T-helper 1 cell treated with Interleukin-12 subunit alpha and Interleukin-12 subunit beta and Interleukin-4 antibody, amounts not matched to agents 30 μg/mL and 1 μg/mL, for 36 hours (primary cell): ENCODE results near the gene NDUFAF5.
"Not testable (repeated sequence)": the region's sequence is repeated elsewhere in the genome, so short reads cannot be mapped to it uniquely, and the experiment has no call there.

Experiments
- H3K27ac Mint-ChIP-seq: one replicate; pipeline ENCODE4 v1.8.0; 2021; ENCODE audit warnings: mild to moderate bottlenecking, mixed read lengths
- H3K27me3 Mint-ChIP-seq: one replicate; pipeline ENCODE4 v1.8.0; 2021; ENCODE audit warnings: low read depth, mixed read lengths
- H3K36me3 Mint-ChIP-seq: one replicate; pipeline ENCODE4 v1.8.0; 2021; ENCODE audit warnings: low read depth, mixed read lengths
- H3K4me1 Mint-ChIP-seq: one replicate; pipeline ENCODE4 v1.8.0; 2021; ENCODE audit warnings: low read depth, mixed read lengths
- H3K4me3 Mint-ChIP-seq: one replicate; pipeline ENCODE4 v1.8.0; 2021; ENCODE audit warnings: mild to moderate bottlenecking, moderate library complexity, mixed read lengths
- H3K9me3 Mint-ChIP-seq: one replicate; pipeline ENCODE4 v1.8.0; 2021; ENCODE audit warnings: mixed read lengths

NDUFAF5 gene, protein sequence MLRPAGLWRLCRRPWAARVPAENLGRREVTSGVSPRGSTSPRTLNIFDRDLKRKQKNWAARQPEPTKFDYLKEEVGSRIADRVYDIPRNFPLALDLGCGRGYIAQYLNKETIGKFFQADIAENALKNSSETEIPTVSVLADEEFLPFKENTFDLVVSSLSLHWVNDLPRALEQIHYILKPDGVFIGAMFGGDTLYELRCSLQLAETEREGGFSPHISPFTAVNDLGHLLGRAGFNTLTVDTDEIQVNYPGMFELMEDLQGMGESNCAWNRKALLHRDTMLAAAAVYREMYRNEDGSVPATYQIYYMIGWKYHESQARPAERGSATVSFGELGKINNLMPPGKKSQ

DNA sequence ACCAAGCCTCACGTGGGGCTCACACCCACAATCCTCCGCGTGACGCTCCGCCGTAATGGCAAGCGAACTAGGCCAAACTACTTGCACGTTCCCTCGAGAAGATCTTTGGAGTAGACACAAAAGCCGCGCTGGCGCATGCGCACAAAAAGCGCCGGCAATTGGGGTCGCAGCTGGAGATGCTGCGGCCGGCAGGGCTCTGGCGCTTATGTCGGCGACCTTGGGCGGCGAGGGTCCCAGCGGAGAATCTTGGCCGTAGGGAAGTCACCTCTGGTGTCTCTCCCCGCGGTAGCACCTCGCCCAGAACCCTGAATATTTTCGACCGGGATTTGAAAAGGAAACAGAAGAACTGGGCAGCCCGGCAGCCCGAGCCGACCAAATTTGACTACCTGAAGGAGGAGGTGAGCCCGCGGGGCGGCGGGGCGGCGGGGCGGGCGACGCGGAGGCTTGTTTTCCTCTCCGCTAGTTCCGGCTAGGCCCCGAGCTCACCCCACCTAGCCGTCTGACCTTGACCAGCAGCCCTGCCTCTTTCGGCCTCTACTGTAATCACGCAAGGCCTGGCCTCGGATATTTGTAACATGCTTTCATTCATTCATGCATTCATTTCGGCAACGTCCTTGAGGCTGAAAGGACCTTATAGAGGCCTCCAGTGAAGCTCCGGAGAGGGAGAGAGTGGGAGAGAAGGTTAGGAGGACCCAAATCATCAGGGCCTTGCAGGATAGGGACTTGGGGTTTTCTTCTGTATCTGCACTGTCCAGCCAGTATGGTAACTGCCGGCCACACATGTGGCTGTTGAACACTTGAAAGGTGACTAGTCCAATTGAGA lies at the start of gene NDUFAF5, which contains the start of gene ESF1:
TSS of gene NDUFAF5 (plus strand) at position 136 of the 823 bp plus-strand sequence. CDS start at position 177, 41 bp downstream.
TSS of gene ESF1 (minus strand) at position 27 of the 823 bp plus-strand sequence. CDS start 1,779 bp downstream, outside the sequence.
- no peaks in the 10 kb centered on the region for H3K9me3 Mint-ChIP-seq
- peak within 1 kb of the TSS; percentile 99 for H3K4me3 Mint-ChIP-seq
- H3K4me1 Mint-ChIP-seq, result peaks cover 36% of the 10 kb centered on the region

GRCh38 chr20:13735826-13736225 lies 49.0 kb upstream of the NDUFAF5 start:
- no peaks in the 10 kb centered on the region for H3K27me3 Mint-ChIP-seq
- H3K4me3 Mint-ChIP-seq, result no peak overlapping the region
- no peak overlapping the region for H3K27ac Mint-ChIP-seq
- peaks cover 6% of the 10 kb centered on the region for H3K9me3 Mint-ChIP-seq
- peaks cover 34% of the 10 kb centered on the region for H3K36me3 Mint-ChIP-seq
- no peaks in the 10 kb centered on the region for H3K4me1 Mint-ChIP-seq

More for the DNA sequence above, at the start of gene NDUFAF5, which contains the start of gene ESF1:
- Mint-ChIP-seq H3K36me3 (peaks cover 27% of the 10 kb centered on the region), H3K27ac (peak within 1 kb of the TSS; percentile 97), H3K27me3 (no peaks in the 10 kb centered on the region)

DNA sequence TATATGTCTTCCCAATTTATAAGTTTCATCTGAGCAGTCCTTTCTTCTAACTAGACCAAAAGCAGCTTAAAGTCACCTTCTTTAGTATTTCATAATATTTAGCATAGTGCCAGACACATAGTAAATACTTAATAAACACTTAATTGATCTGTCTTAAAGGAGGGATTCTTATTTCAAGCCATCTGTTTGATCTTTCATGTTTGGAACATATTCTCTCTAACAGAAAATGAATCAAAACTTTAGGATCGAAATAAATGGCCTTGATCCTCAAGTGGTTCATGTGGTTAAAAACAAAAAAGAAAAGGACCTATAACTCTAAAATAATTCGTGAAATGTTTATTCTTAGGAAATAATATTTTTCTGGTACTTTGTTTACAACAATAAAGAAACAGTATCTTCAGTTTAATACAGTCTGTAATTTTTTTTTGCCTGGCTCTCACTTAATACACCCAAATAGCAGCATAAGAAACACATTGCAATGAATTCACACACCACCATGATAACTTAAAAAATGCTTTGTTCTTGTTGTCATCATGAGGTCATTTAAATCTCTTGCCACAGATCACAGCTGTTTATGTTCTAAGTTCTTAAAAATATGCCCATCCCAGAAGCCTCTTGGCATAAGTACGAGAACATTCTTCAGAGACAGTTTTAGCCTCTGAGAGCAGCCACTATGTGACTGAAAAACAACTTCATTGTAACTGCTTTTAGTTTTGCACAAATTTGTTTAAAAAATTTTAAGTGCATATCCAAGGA lies 48.2 kb upstream of the NDUFAF5 start:
- Mint-ChIP-seq H3K4me1 (no peaks in the 10 kb centered on the region), H3K4me3 (no peak overlapping the region)

DNA sequence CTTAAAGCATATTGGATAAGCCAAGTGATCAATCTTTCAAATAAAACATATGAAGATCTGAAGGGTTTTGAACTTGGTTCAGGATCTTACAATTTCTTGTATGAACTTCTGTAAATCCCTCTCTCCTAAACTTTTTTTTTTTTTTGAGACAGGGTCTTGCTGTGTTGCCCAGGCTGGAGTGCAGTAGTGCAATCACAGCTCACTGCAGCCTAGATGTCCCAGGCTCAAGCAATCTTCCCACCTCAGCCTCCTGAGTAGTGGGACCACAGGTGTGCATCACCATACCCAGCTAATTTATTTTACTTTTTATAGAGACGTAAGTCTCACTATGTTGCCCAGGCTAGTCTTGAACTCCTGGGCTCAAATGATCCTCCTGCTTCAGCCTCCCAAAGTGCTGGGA lies 46.6 kb upstream of the NDUFAF5 start:
- Mint-ChIP-seq H3K9me3 (peaks cover 11% of the 10 kb centered on the region), H3K36me3 (peaks cover 34% of the 10 kb centered on the region)
- H3K27ac Mint-ChIP-seq, H3K4me3 Mint-ChIP-seq, H3K4me1 Mint-ChIP-seq, H3K27me3 Mint-ChIP-seq: not testable (repeated sequence)

More for the DNA sequence above, 48.2 kb upstream of the NDUFAF5 start:
- Mint-ChIP-seq H3K27ac (no peak overlapping the region), H3K9me3 (peaks cover 11% of the 10 kb centered on the region), H3K27me3 (no peaks in the 10 kb centered on the region), H3K36me3 (peaks cover 39% of the 10 kb centered on the region)

DNA sequence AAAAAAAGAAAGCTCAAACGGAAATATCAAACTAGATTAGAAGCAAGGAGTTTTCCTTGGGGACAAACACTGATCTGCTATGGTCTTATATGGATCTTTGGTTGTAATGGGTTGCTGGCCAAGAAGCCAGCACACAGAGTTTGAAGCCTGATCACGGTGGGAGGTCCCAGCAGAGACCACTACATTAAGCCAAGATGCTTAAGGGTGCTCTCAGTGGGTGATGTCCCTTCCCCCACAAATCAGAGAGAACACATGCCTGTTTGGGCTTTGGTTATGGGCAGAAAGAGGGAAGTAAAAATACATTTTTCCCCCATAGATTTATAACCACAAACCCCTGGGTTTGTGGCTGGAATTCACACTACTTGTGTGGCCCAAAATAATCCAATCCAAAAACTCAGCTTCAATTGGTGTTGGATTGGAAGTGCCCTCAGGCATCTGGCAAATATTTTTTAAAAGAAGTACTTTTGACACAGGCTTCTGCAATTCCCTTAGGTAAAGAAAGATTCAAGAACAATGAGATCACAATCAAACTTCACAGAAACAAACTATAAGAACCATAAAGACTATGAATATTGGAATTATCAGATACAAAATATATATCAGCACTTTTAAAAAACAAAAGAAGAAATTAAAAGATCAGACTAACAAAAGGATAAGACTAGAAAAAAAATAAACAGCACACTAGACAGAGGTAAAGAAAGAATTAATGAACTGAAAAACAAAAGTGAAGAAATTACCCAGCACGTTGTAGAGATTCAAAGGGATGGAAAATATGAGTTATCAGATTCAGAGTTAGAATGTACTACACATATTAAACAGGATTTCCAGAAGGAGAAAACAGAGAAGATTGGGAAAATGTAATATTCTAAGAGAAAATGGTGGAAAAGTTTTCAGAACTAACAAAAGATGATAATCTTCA lies 44.8 kb upstream of the NDUFAF5 start:
- no peaks in the 10 kb centered on the region for H3K27me3 Mint-ChIP-seq
- H3K4me1 Mint-ChIP-seq, result no peaks in the 10 kb centered on the region
- peaks cover 11% of the 10 kb centered on the region for H3K9me3 Mint-ChIP-seq
- peaks cover 31% of the 10 kb centered on the region for H3K36me3 Mint-ChIP-seq
- H3K27ac Mint-ChIP-seq, result no peak overlapping the region
- no peak overlapping the region for H3K4me3 Mint-ChIP-seq

DNA sequence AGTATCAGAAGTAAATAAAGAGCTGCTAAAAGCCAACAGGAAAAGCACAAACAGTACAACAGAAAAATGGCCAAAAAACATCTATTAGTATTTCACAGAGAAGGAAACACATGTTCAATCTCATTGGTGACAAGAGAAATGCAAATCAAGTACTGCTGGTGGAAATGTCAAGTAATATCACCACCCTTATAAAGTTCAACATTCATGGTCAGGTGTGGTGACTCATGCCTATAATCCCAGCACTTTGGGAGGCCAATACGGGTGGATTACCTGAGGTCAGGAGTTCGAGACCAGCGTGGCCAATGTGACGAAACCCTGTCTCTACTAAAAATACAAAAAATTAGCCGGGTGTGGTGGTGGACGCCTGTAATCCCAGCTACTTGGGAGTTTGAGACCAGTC lies 42.9 kb upstream of the NDUFAF5 start:
- H3K27me3 Mint-ChIP-seq, result no peaks in the 10 kb centered on the region
- H3K4me1 Mint-ChIP-seq, result no peaks in the 10 kb centered on the region
- H3K9me3 Mint-ChIP-seq, result peaks cover 11% of the 10 kb centered on the region
- H3K27ac Mint-ChIP-seq, result no peak overlapping the region
- no peak overlapping the region for H3K4me3 Mint-ChIP-seq
- H3K36me3 Mint-ChIP-seq, result peaks cover 31% of the 10 kb centered on the region

DNA sequence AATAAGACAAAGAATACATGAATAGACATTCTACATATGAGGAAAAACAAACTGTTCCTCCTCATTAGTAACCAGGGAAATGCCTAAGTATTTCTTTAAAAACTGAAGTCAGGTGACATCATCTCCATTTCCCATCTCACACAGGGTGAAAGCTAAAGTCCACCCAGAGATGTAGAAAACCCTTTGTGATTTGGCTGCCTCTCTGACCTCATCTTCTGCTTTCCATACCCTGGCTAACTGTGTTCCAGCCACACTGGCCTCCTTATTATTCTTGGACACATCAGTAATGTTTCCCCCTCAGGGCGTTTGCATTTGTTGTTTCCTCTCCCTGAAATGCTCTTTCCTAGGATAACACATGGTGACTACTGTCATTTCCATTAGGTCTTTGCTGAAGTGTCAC lies 40.5 kb upstream of the NDUFAF5 start:
- Mint-ChIP-seq H3K36me3 (peaks cover 28% of the 10 kb centered on the region), H3K4me1 (no peaks in the 10 kb centered on the region), H3K4me3 (no peak overlapping the region), H3K27me3 (no peaks in the 10 kb centered on the region), H3K27ac (no peak overlapping the region), H3K9me3 (peaks cover 11% of the 10 kb centered on the region)

GRCh38 chr20:13745784-13746183 lies 39.0 kb upstream of the NDUFAF5 start:
- Mint-ChIP-seq H3K36me3 (peaks cover 20% of the 10 kb centered on the region), H3K4me3 (no peak overlapping the region), H3K9me3 (peaks cover 5% of the 10 kb centered on the region), H3K4me1 (no peaks in the 10 kb centered on the region), H3K27me3 (no peaks in the 10 kb centered on the region), H3K27ac (no peak overlapping the region)

DNA sequence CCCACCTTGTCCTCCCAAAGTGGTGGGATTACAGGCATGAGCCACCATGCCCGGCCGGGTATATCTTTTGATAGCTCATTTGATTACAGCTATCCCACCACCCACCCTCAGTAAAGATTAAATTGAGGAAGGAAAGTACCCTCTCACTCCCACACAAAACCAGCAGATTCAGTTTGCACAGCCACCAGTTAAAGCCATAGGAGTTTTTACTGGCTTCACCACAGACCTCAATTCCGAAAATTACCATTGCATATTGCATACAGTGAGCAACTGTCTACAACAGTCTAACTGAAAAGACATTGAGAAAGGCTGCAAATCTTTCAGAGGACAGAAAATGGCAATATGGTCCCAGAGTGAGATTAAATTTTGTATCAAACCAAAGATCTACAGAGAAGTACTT lies 35.0 kb upstream of the NDUFAF5 start:
- no peaks in the 10 kb centered on the region for H3K9me3 Mint-ChIP-seq
- H3K4me1 Mint-ChIP-seq, result no peaks in the 10 kb centered on the region
- H3K4me3 Mint-ChIP-seq, result no peak overlapping the region
- no peak overlapping the region for H3K27ac Mint-ChIP-seq
- H3K27me3 Mint-ChIP-seq, result no peaks in the 10 kb centered on the region
- H3K36me3 Mint-ChIP-seq, result peaks cover 3% of the 10 kb centered on the region

- Mint-ChIP-seq H3K36me3 (peaks cover 2% of the 10 kb centered on the region), H3K27me3 (no peaks in the 10 kb centered on the region), H3K9me3 (no peaks in the 10 kb centered on the region), H3K4me1 (peaks cover 2% of the 10 kb centered on the region), H3K4me3 (no peak overlapping the region), H3K27ac (no peak overlapping the region)
These were observed 31.3 kb upstream of the NDUFAF5 start for GRCh38 chr20:13753436-13754036.

GRCh38 chr20:13755809-13756208 lies 29.0 kb upstream of the NDUFAF5 start:
- H3K9me3 Mint-ChIP-seq, result no peaks in the 10 kb centered on the region
- peaks cover 5% of the 10 kb centered on the region for H3K4me1 Mint-ChIP-seq
- H3K4me3 Mint-ChIP-seq, result no peak overlapping the region
- H3K36me3 Mint-ChIP-seq, result peaks cover 7% of the 10 kb centered on the region
- H3K27me3 Mint-ChIP-seq, result no peaks in the 10 kb centered on the region
- no peak overlapping the region for H3K27ac Mint-ChIP-seq

- Mint-ChIP-seq H3K4me1 (peaks cover 5% of the 10 kb centered on the region), H3K27me3 (no peaks in the 10 kb centered on the region), H3K36me3 (peaks cover 7% of the 10 kb centered on the region), H3K27ac (no peak overlapping the region), H3K4me3 (no peak overlapping the region), H3K9me3 (no peaks in the 10 kb centered on the region)
These were observed 28.3 kb upstream of the NDUFAF5 start for GRCh38 chr20:13756551-13756950.

- peaks cover 7% of the 10 kb centered on the region for H3K36me3 Mint-ChIP-seq
- H3K27me3 Mint-ChIP-seq, result no peaks in the 10 kb centered on the region
- no peak overlapping the region for H3K27ac Mint-ChIP-seq
- no peak overlapping the region for H3K4me3 Mint-ChIP-seq
- no peaks in the 10 kb centered on the region for H3K9me3 Mint-ChIP-seq
- H3K4me1 Mint-ChIP-seq, result peaks cover 5% of the 10 kb centered on the region
These were observed 25.9 kb upstream of the NDUFAF5 start for GRCh38 chr20:13758884-13759283.
